Ovary (tissue), 9 donors: ENCODE measurements around the gene POLR2J2. TPM values are rescaled to one million over a fixed set of nuclear protein-coding genes. Genes with fewer than 3 reads are reported as not detected.
"Not testable (repeated sequence)": the region's sequence is repeated elsewhere in the genome, so short reads cannot be mapped to it uniquely, and the experiment has no call there.

Experiments
- DNase-seq, 5 donors: peaks; one replicate each; pipeline ENCODE4 v3.0.0-alpha.2; 2019 to 2020
- H3K27ac ChIP-seq, 2 donors: fragments of 200-600 bp; one replicate each; pipeline versions ENCODE4 v1.5.1 to v1.8.0; 2019 to 2022
- H3K27me3 ChIP-seq: fragments of 200-600 bp; one replicate; pipeline ENCODE4 v1.8.0; 2022
- H3K36me3 ChIP-seq: fragments of 200-600 bp; sonication (generic); one replicate; pipeline ENCODE4 v1.5.1; 2019
- H3K4me1 ChIP-seq: one replicate; pipeline ENCODE4 v1.8.1; 2013; ENCODE audit warnings: mild to moderate bottlenecking, moderate library complexity; ENCODE audit not compliant: insufficient read depth
- H3K4me3 ChIP-seq: fragments of 200-600 bp; sonication (generic); one replicate; pipeline ENCODE4 v1.5.1; 2017
- H3K9me3 ChIP-seq, 2 donors: fragments of 200-600 bp in 1 of 2; sonication (generic) in 1 of 2; one replicate each; pipeline versions ENCODE4 v1.5.1 to v1.8.1; 2013 to 2019; ENCODE audit warnings: mild to moderate bottlenecking in 1 of 2, moderate library complexity in 1 of 2
- WGBS, 3 donors: extraction: QIAGEN DNeasy Blood & Tissue Kit in 1 of 3; methylation state at CpG; one replicate each; pipeline versions ENCODE4 v1.1.5 to v1.1.7; 2013 to 2017; 5-methylcytosine and 5-hydroxymethylcytosine counted together
- intact Hi-C, 4 donors: fragments of 100-400 bp; cut with DNase I; formaldehyde crosslinking; loops; one replicate each; pipeline versions ENCODE4 v1.11.0 to v1.15.1; 2022 to 2023
- polyA plus RNA-seq, 2 donors: library from polyadenylated mRNA; stranded (reverse); fragments of 200-250 nt in 1 of 2; fragments of 350-450 nt in 1 of 2; fragmentation: Illumina TruSeq in 1 of 2; extraction: RNeasy Lipid Tissue Mini Kit (QIAGEN cat#74804) in 1 of 2; gene quantifications; one replicate each; pipeline ENCODE4 v1.2.3, GENCODE V29; 2013 to 2014
- total RNA-seq, 7 donors: library from RNA; depleted of rRNA in 2 of 7; stranded (reverse); fragments of >200 nt in 2 of 7; fragmentation: NEBNext Ultra II Directional in 3 of 7; extraction: Animal tissue kit (Norgen Biotek cat#: 25700) in 3 of 7; gene quantifications; one replicate each; pipeline versions ENCODE4 v1.1.0 to v1.2.4, GENCODE V29; 2016 to 2023
- donor health status: DM: no; HTN: no; CAD: no; lungs with moderate emphysema.
- donor health status: DM: no; HTN: no; CAD: no.
- donor health status: Bipolar disorder and iron deficiency.
- donor health status: DM: yes; HTN: yes; CAD: no.
- donor health status: DM: no; HTN: no; CAD: no.
- donor health status: DM: yes; HTN: yes; CAD: no.

The POLR2J2 gene
- total and polyA plus RNA-seq, 9 donors, result 0.46 to 8.7 (median 4.9) TPM

GRCh38 chr7:102694008-102694407 is 22.5 kb upstream of the POLR2J2 start:
- H3K36me3 ChIP-seq, H3K4me3 ChIP-seq, H3K9me3 ChIP-seq, H3K27me3 ChIP-seq, intact Hi-C loops, DNase-seq, H3K4me1 ChIP-seq, H3K27ac ChIP-seq: not testable (repeated sequence)
- WGBS, 3 donors, result 60 to 77% (median 69%) methylated on average over 2 of the region's 2 CpGs

- WGBS, 3 donors, result 90 to 93% methylated on average over 2 to 4 of the region's 6 CpGs; no CpG with 5 or more reads in 1 of the 3 donors
- H3K36me3 ChIP-seq, H3K4me3 ChIP-seq, intact Hi-C loops, H3K27me3 ChIP-seq, H3K4me1 ChIP-seq, H3K27ac ChIP-seq, DNase-seq, H3K9me3 ChIP-seq: not testable (repeated sequence)
Measured at GRCh38 chr7:102690602-102691001, 19.1 kb upstream of the POLR2J2 start.

GRCh38 chr7:102689436-102690282 is 18.2 kb upstream of the POLR2J2 start:
- intact Hi-C loops, H3K27me3 ChIP-seq, H3K4me3 ChIP-seq, H3K36me3 ChIP-seq, H3K27ac ChIP-seq, H3K4me1 ChIP-seq, H3K9me3 ChIP-seq: not testable (repeated sequence)
- peak in 1 of 5 donors; percentile 32 for DNase-seq
- WGBS, 3 donors, result 66 to 70% methylated on average over 8 to 20 of the region's 74 CpGs; no CpG with 5 or more reads in 1 of the 3 donors

GRCh38 chr7:102688299-102689036 is 17.0 kb upstream of the POLR2J2 start:
- intact Hi-C loops, H3K36me3 ChIP-seq, DNase-seq, H3K27ac ChIP-seq, H3K9me3 ChIP-seq, H3K4me1 ChIP-seq, H3K4me3 ChIP-seq, H3K27me3 ChIP-seq: not testable (repeated sequence)
- WGBS, 3 donors, result no CpG with 5 or more reads among the region's 37 CpGs

GRCh38 chr7:102682560-102682959 is 11.1 kb upstream of the POLR2J2 start:
- H3K4me1 ChIP-seq, H3K9me3 ChIP-seq, H3K27ac ChIP-seq, H3K27me3 ChIP-seq, H3K4me3 ChIP-seq, H3K36me3 ChIP-seq, DNase-seq, intact Hi-C loops: not testable (repeated sequence)
- WGBS, 3 donors, result no CpG with 5 or more reads among the region's 5 CpGs

GRCh38 chr7:102680780-102681179 is 9.3 kb upstream of the POLR2J2 start:
- H3K4me3 ChIP-seq, H3K4me1 ChIP-seq, H3K27ac ChIP-seq, intact Hi-C loops, H3K27me3 ChIP-seq, H3K36me3 ChIP-seq, DNase-seq, H3K9me3 ChIP-seq: not testable (repeated sequence)
- WGBS, 3 donors, result no CpG with 5 or more reads among the region's 5 CpGs

GRCh38 chr7:102675545-102675944 is 4.1 kb upstream of the POLR2J2 start:
- DNase-seq, H3K27ac ChIP-seq, H3K9me3 ChIP-seq, H3K27me3 ChIP-seq, intact Hi-C loops, H3K36me3 ChIP-seq, H3K4me1 ChIP-seq, H3K4me3 ChIP-seq: not testable (repeated sequence)
- 71 to 91% (median 83%) methylated on average over 1 of the region's 2 CpGs for WGBS, 3 donors

GRCh38 chr7:102673447-102674067 is 2.1 kb upstream of the POLR2J2 start:
- intact Hi-C loops, H3K4me1 ChIP-seq, H3K36me3 ChIP-seq, DNase-seq, H3K27me3 ChIP-seq, H3K4me3 ChIP-seq, H3K9me3 ChIP-seq, H3K27ac ChIP-seq: not testable (repeated sequence)
- WGBS, 3 donors, result no CpG with 5 or more reads among the region's 9 CpGs

- H3K4me1 ChIP-seq, DNase-seq, H3K9me3 ChIP-seq, H3K27ac ChIP-seq, intact Hi-C loops, H3K4me3 ChIP-seq, H3K36me3 ChIP-seq, H3K27me3 ChIP-seq: not testable (repeated sequence)
- no CpG with 5 or more reads among the region's 9 CpGs for WGBS, 3 donors
Measured at GRCh38 chr7:102671956-102672307, 469 bp upstream of the POLR2J2 start.

GRCh38 chr7:102667523-102667922 is 3.9 kb downstream of the POLR2J2 start:
- H3K36me3 ChIP-seq, intact Hi-C loops, H3K27me3 ChIP-seq, H3K27ac ChIP-seq, H3K4me3 ChIP-seq, H3K4me1 ChIP-seq, H3K9me3 ChIP-seq: not testable (repeated sequence)
- peak in 1 of 5 donors; percentile 20 for DNase-seq
- 87% methylated on average over 9 of the region's 14 CpGs; no CpG with 5 or more reads in 2 of the 3 donors for WGBS, 3 donors

- H3K36me3 ChIP-seq, H3K4me3 ChIP-seq, DNase-seq, H3K4me1 ChIP-seq, H3K27ac ChIP-seq, H3K9me3 ChIP-seq, intact Hi-C loops, H3K27me3 ChIP-seq: not testable (repeated sequence)
- no CpG with 5 or more reads among the region's 16 CpGs for WGBS, 3 donors
Measured at GRCh38 chr7:102666850-102667249, 4.6 kb downstream of the POLR2J2 start.
